Natural killer cell treated with Interleukin-12 subunit alpha and Interleukin-12 subunit beta and Interleukin-15 and Interleukin-18, amount 100 ng/mL, for 72 hours (primary cell): ENCODE data around the gene CHD6. TPM values are rescaled to one million over a fixed set of nuclear protein-coding genes. Genes with fewer than 3 reads are reported as not detected.

Source experiments
- ATAC-seq, 2 donors: fragments of 150-1000 bp; cut with Tn5 transposase in 1 of 2; sonication (Bioruptor Pico), chemical (Tn5 transposase) in 1 of 2; 2 replicates each; pipeline ENCODE4 v1.10.0; 2021
- DNase-seq: peaks from one replicate; pipeline ENCODE4 v3.0.0; 2022; ENCODE audit warnings: low spot score
- H3K27ac Mint-ChIP-seq, 2 donors: 1 replicate in 1 of 2; 2 replicates in 1 of 2; pipeline ENCODE4 v1.8.0; 2022; ENCODE audit warnings: mixed read lengths in 2 of 2, mild to moderate bottlenecking in 1 of 2, moderate library complexity in 1 of 2
- H3K27me3 Mint-ChIP-seq, 2 donors: 1 replicate in 1 of 2; 2 replicates in 1 of 2; pipeline ENCODE4 v1.8.0; 2022; ENCODE audit warnings: mixed read lengths in 2 of 2
- H3K36me3 Mint-ChIP-seq: one replicate; pipeline ENCODE4 v1.8.0; 2022; ENCODE audit warnings: mixed read lengths
- H3K4me1 Mint-ChIP-seq, 2 donors: 1 replicate in 1 of 2; 2 replicates in 1 of 2; pipeline ENCODE4 v1.8.0; 2022; ENCODE audit warnings: low read depth in 2 of 2, mixed read lengths in 2 of 2, mild to moderate bottlenecking in 1 of 2
- H3K4me3 Mint-ChIP-seq: one replicate; pipeline ENCODE4 v1.8.0; 2022; ENCODE audit warnings: mixed read lengths
- H3K9me3 Mint-ChIP-seq: 2 replicates; pipeline ENCODE4 v1.8.0; 2022; ENCODE audit warnings: mixed read lengths
- total RNA-seq, 2 donors: library from RNA; stranded (reverse); gene quantifications; one replicate each; pipeline ENCODE4 v1.2.3, GENCODE V29; 2022

The CHD6 gene
- total RNA-seq, 2 donors from 2014 or later: 27.8 to 33.0 TPM

DNA sequence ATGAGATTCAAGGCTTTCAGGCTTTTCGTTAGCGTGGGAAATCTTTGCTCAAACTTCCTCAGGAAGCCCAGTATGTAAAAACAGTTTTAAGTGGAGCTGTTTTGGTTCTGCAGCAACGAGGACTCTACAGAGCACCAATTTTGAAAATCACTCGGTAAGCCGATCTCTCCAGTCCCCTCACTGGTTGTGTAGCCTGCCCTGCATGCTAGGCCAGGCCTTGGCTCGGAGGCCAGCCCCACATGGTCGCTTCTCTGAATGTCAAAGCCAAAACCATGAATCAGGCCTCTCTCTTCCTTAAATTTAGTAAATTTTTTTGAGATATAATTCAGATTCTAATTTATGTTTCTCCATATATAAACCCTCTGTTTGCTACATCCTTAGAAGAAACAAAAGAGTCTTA, 108.0 kb downstream of the CHD6 start:
- DNase-seq (no peak), ATAC-seq (no peak)
- Mint-ChIP-seq H3K36me3 (peaks cover 23% of the 10 kb centered on the region), H3K4me1 (peaks cover 17 to 29% of the 10 kb centered on the region in 2 donors), H3K27ac (no peak overlapping the region), H3K4me3 (no peak overlapping the region), H3K9me3 (no peaks in the 10 kb centered on the region), H3K27me3 (no peaks in the 10 kb centered on the region)

DNA sequence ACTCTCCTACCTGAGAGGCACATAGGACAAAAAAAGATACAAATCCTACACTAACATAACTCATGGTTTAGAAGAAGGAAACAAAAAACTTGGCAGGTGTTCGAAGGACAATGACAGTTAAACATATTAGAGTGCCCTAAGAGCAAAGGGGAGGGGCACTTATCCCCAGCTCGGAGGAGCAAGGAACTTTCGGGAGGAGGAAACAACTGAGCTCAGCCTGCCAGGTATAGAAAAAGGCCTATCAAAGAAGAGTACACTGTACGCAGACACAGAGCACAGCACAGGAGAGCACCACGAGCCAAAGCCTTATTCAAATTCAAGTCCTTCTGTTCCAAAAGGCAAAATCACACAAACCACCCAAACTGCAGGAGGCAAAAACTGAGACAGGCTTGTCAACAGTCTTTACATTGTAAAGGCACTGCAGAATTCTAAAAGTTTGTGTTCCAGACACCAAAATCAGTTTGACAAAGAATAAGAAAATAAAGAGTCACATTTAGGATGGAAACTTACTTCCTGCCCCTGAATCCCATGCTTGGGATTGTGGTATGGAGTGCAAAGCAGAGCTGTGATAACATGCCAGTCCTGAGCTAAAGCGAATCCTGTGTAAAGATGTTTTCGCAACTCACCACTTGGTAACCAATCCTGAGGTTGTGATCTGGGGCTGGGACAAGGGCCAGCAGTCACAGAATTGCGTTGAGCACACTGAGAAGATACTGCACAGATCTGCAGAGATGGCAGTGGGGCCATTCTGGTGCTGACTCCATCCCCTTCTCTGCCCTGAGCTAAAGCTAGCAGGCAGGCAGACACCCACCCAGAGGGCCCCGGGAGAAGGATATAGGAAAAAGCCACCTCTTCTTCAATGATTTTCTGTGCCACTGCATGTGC, 108.6 kb downstream of the CHD6 start:
- H3K4me3 Mint-ChIP-seq: no peak overlapping the region
- no peaks in the 10 kb centered on the region for H3K27me3 Mint-ChIP-seq
- H3K36me3 Mint-ChIP-seq: peaks cover 23% of the 10 kb centered on the region
- ATAC-seq (no peak), DNase-seq (no peak)
- H3K4me1 Mint-ChIP-seq: peaks cover 17 to 28% of the 10 kb centered on the region in 2 donors
- H3K9me3 Mint-ChIP-seq: no peaks in the 10 kb centered on the region
- H3K27ac Mint-ChIP-seq: peak overlapping the region in 1 of 2 donors; percentile 21

DNA sequence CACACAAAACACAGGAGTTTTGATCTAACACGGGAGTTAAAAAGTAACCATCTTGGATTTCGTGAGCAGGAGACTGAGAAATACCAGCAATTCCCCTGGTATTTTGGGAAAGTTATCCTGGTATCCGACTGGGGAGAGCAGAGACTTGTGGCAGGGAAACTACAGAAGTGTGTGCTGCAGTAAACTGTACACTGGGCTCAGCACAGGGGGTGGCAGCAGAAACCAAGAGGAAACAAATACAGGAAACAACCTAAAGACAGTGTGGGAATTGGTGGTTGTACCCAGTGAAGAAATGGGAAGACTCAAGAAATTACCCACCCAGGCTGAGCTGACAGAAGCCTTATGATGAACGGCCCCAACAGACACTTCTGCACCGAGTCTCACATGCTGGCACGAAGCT, 109.8 kb downstream of the CHD6 start:
- Mint-ChIP-seq H3K9me3 (no peaks in the 10 kb centered on the region), H3K27me3 (no peaks in the 10 kb centered on the region), H3K4me3 (no peak overlapping the region), H3K4me1 (peaks cover 17 to 26% of the 10 kb centered on the region in 2 donors), H3K27ac (peak overlapping the region in 1 of 2 donors; percentile 18), H3K36me3 (peaks cover 23% of the 10 kb centered on the region)
- DNase-seq (no peak), ATAC-seq (no peak)

- Mint-ChIP-seq H3K27me3 (no peaks in the 10 kb centered on the region), H3K36me3 (peaks cover 23% of the 10 kb centered on the region), H3K4me3 (no peak overlapping the region), H3K27ac (peak overlapping the region in 1 of 2 donors; percentile 18), H3K4me1 (peaks cover 17 to 26% of the 10 kb centered on the region in 2 donors), H3K9me3 (no peaks in the 10 kb centered on the region)
- ATAC-seq (no peak), DNase-seq (no peak)
These were observed 110.3 kb downstream of the CHD6 start for GRCh38 chr20:41507851-41508250.

DNA sequence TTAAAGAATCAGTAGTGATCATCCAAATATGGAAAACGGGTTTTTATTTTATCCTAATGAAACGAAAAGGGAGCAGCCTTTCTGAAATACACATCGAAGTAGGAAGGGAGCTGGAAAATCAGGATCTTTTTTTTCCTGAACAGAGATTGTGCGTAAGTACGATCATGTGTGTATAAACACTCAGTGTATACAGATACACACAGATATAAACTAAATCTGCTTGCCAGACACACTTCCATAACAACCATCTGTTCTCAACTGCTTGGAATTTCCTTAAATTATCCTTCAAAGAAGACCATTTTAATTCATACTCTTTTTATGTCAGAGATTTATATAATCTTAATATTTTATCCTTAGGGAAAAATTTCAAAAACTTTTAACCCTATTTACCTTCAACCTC, 110.7 kb downstream of the CHD6 start:
- Mint-ChIP-seq H3K9me3 (no peaks in the 10 kb centered on the region), H3K27me3 (no peaks in the 10 kb centered on the region), H3K4me3 (no peak overlapping the region), H3K27ac (no peak overlapping the region), H3K4me1 (peaks cover 17 to 26% of the 10 kb centered on the region in 2 donors), H3K36me3 (peaks cover 23% of the 10 kb centered on the region)
- no peak for DNase-seq
- no peak for ATAC-seq

GRCh38 chr20:41506192-41506915, 111.8 kb downstream of the CHD6 start:
- H3K4me3 Mint-ChIP-seq: no peak overlapping the region
- H3K4me1 Mint-ChIP-seq: peaks cover 17 to 22% of the 10 kb centered on the region in 2 donors
- H3K27me3 Mint-ChIP-seq: no peaks in the 10 kb centered on the region
- DNase-seq: no peak
- no peaks in the 10 kb centered on the region for H3K9me3 Mint-ChIP-seq
- ATAC-seq: no peak
- H3K36me3 Mint-ChIP-seq: peaks cover 14% of the 10 kb centered on the region
- H3K27ac Mint-ChIP-seq: peak overlapping the region in 1 of 2 donors; percentile 20

GRCh38 chr20:41505184-41505583, 113.0 kb downstream of the CHD6 start:
- H3K36me3 Mint-ChIP-seq: peaks cover 11% of the 10 kb centered on the region
- no peak overlapping the region for H3K4me3 Mint-ChIP-seq
- no peak for DNase-seq
- ATAC-seq: peak in 1 of 2 donors; percentile 70
- no peaks in the 10 kb centered on the region for H3K9me3 Mint-ChIP-seq
- H3K27me3 Mint-ChIP-seq: no peaks in the 10 kb centered on the region
- H3K4me1 Mint-ChIP-seq: peaks cover 17 to 25% of the 10 kb centered on the region in 2 donors
- peak overlapping the region in 1 of 2 donors; percentile 20 for H3K27ac Mint-ChIP-seq

GRCh38 chr20:41501376-41501775, 116.8 kb downstream of the CHD6 start:
- H3K27ac Mint-ChIP-seq: no peak overlapping the region
- ATAC-seq: no peak
- DNase-seq: no peak
- peaks cover 21% of the 10 kb centered on the region for H3K36me3 Mint-ChIP-seq
- H3K4me3 Mint-ChIP-seq: no peak overlapping the region
- peaks cover 8 to 20% of the 10 kb centered on the region in 2 donors for H3K4me1 Mint-ChIP-seq
- no peaks in the 10 kb centered on the region for H3K27me3 Mint-ChIP-seq
- H3K9me3 Mint-ChIP-seq: no peaks in the 10 kb centered on the region

DNA sequence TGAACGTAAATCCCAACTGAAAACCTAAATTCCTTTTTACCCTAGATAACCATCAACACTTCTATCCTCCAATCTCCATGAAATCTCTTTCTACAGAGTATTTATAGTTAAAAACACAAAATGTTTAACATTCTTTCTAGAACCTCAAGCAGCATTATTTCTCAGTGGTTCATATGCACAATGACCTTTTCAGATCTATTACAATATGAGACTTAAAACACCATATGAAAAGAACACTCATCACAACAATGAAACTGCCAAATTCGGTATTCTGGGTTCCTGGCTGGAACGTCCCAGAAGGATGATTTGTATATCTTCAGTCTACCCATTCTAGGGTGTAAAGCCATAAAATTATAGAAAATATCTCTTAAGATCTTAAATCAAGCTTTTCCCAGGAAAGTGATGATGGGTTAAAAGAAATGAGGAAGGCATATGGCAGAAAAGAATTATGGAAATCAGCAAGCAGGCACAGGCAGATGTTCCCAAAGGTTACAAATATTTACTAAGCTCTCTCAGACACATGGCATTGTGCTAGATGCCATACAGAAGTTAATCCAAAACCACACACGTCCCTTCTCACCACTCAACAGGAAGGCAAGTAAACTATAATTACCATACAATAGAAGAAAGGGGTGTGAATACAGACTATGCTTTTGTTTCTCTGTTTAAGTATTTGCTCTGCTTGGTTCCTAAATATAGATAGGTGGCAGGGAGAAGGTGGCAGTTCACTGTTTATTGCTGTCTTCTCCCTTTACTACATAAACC, 118.0 kb downstream of the CHD6 start:
- no peak overlapping the region for H3K4me3 Mint-ChIP-seq
- no peak for DNase-seq
- peaks cover 0 to 12% of the 10 kb centered on the region in 2 donors for H3K4me1 Mint-ChIP-seq
- ATAC-seq: no peak
- H3K9me3 Mint-ChIP-seq: no peaks in the 10 kb centered on the region
- peaks cover 12% of the 10 kb centered on the region for H3K36me3 Mint-ChIP-seq
- H3K27ac Mint-ChIP-seq: peak overlapping the region in 1 of 2 donors; percentile 19
- no peaks in the 10 kb centered on the region for H3K27me3 Mint-ChIP-seq

DNA sequence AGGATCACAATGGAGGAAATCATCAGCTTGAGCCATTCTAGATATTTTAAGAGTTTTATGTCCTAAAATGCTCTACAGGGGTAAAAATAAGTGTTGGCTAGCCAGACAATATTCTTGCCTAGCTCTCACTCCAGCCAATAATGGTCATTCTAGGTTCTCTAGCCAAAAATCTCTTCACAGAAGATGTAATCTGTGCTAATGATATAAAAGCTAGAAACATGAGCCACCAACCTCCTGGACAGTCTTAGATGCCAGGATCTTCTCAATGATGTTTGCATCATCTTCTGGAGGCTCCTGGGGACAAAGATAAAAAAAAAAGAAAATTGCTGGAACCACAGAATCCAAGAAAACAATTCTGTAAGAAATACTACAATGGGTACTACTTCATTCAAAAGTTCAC, 119.1 kb downstream of the CHD6 start:
- ATAC-seq: no peak
- H3K36me3 Mint-ChIP-seq: peaks cover 12% of the 10 kb centered on the region
- no peaks in the 10 kb centered on the region for H3K27me3 Mint-ChIP-seq
- H3K4me3 Mint-ChIP-seq: no peak overlapping the region
- H3K9me3 Mint-ChIP-seq: no peaks in the 10 kb centered on the region
- H3K27ac Mint-ChIP-seq: no peak overlapping the region
- DNase-seq: no peak
- H3K4me1 Mint-ChIP-seq: peaks cover 0 to 10% of the 10 kb centered on the region in 2 donors

DNA sequence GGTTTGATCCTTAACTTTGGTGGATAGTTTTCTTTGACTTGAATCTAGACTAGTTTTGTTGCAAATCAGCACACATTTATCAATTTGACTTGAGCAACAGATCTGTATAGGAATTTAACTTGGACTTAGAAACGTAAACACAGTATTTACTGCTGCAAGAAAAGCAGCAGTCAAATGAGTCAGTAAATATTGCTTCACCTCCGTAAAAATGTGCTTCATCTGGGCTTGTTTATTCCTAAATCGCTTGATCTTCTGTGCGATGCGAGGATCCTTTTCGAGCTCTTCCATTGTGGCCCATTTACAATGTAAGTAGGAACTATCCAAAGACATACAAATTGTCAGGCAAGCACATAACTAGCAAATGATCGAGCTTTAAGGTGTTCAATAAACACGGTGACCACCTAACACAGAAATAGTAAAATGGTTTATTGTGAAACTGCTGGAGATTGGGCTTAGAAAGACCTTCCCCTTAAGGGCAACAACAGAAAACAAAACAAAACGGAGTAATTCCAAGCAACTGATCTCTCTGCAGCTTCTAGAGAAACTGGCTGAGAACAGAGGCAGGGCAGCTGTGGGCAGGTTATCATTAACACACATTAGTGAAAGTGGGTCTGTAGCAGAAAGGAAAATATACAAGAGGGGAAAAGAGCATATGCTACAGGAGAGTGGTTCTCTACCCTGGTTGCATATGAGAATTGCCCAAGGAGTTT, 120.8 kb downstream of the CHD6 start:
- ATAC-seq (no peak), DNase-seq (no peak)
- peaks cover 19% of the 10 kb centered on the region for H3K36me3 Mint-ChIP-seq
- H3K27ac Mint-ChIP-seq: no peak overlapping the region
- no peaks in the 10 kb centered on the region for H3K9me3 Mint-ChIP-seq
- H3K4me1 Mint-ChIP-seq: peaks cover 0 to 9% of the 10 kb centered on the region in 2 donors
- no peaks in the 10 kb centered on the region for H3K27me3 Mint-ChIP-seq
- no peak overlapping the region for H3K4me3 Mint-ChIP-seq

GRCh38 chr20:41494451-41494850, 123.7 kb downstream of the CHD6 start:
- no peaks in the 10 kb centered on the region for H3K4me1 Mint-ChIP-seq
- H3K36me3 Mint-ChIP-seq: peaks cover 26% of the 10 kb centered on the region
- DNase-seq (no peak), ATAC-seq (no peak)
- no peak overlapping the region for H3K4me3 Mint-ChIP-seq
- H3K27me3 Mint-ChIP-seq: no peaks in the 10 kb centered on the region
- H3K27ac Mint-ChIP-seq: no peak overlapping the region
- no peaks in the 10 kb centered on the region for H3K9me3 Mint-ChIP-seq

GRCh38 chr20:41483553-41483930, 134.6 kb downstream of the CHD6 start:
- DNase-seq (no peak), ATAC-seq (no peak)
- H3K27me3 Mint-ChIP-seq: no peaks in the 10 kb centered on the region
- no peaks in the 10 kb centered on the region for H3K9me3 Mint-ChIP-seq
- H3K4me3 Mint-ChIP-seq: no peak overlapping the region
- no peak overlapping the region for H3K27ac Mint-ChIP-seq
- H3K4me1 Mint-ChIP-seq: peaks cover 3 to 19% of the 10 kb centered on the region in 2 donors
- peaks cover 35% of the 10 kb centered on the region for H3K36me3 Mint-ChIP-seq
